Mesenchymal stem cell (in vitro differentiated cells and primary cell): Measurements from ENCODE around the gene IQUB.
A peak's percentile ranks its signal among the peaks of the same experiment; 100 is the strongest.
"Not testable (repeated sequence)": the region's sequence is repeated elsewhere in the genome, so short reads cannot be mapped to it uniquely, and the experiment has no call there.

Source experiments
- DNase-seq: peaks from one replicate; pipeline ENCODE4 v3.0.0-alpha.2; 2013
- H2AFZ ChIP-seq: one replicate; pipeline ENCODE4 v1.6.1; 2013; ENCODE audit warnings: low read depth, mild to moderate bottlenecking, control low read depth, inconsistent platforms, low read length, moderate library complexity
- H2AK5ac ChIP-seq: 2 replicates; pipeline ENCODE4 v1.6.1; 2013; ENCODE audit warnings: low read length, moderate library complexity, mild to moderate bottlenecking, inconsistent platforms; ENCODE audit not compliant: severe bottlenecking
- H2BK120ac ChIP-seq: one replicate; pipeline ENCODE4 v1.6.1; 2013; ENCODE audit warnings: low read depth, mild to moderate bottlenecking, inconsistent platforms, low read length, moderate library complexity
- H2BK12ac ChIP-seq, 2 experiments: one replicate each; pipeline ENCODE4 v1.6.1; 2013; ENCODE audit warnings: inconsistent platforms in 2 of 2, low read length in 2 of 2, mild to moderate bottlenecking in 2 of 2, moderate library complexity in 2 of 2, control low read depth in 1 of 2
- H2BK15ac ChIP-seq: one replicate; pipeline ENCODE4 v1.6.1; 2013; ENCODE audit warnings: mild to moderate bottlenecking, low read depth, inconsistent platforms; ENCODE audit not compliant: poor library complexity, severe bottlenecking
- H2BK5ac ChIP-seq: 2 replicates; pipeline ENCODE4 v1.6.1; 2013; ENCODE audit warnings: low read depth, mild to moderate bottlenecking, low read length, control low read depth, inconsistent platforms; ENCODE audit not compliant: poor library complexity, severe bottlenecking
- H3K14ac ChIP-seq, 2 experiments: one replicate each; pipeline ENCODE4 v1.6.1; 2013; ENCODE audit warnings: inconsistent platforms in 2 of 2, low read length in 2 of 2, control low read depth in 1 of 2, mild to moderate bottlenecking in 1 of 2, moderate library complexity in 1 of 2
- H3K18ac ChIP-seq, 2 experiments: one replicate each; pipeline ENCODE4 v1.6.1; 2013; ENCODE audit warnings: inconsistent platforms in 2 of 2, low read length in 2 of 2, control low read depth in 1 of 2, low read depth in 1 of 2, mild to moderate bottlenecking in 1 of 2
- H3K23ac ChIP-seq, 2 experiments: one replicate each; pipeline ENCODE4 v1.6.1; 2013; ENCODE audit warnings: inconsistent platforms in 2 of 2, low read length in 2 of 2, mild to moderate bottlenecking in 2 of 2, moderate library complexity in 2 of 2, control low read depth in 1 of 2
- H3K27ac ChIP-seq: 2 replicates; pipeline ENCODE4 v1.5.1; 2013; ENCODE audit warnings: mild to moderate bottlenecking, moderate library complexity, low read length, control low read depth, inconsistent platforms; ENCODE audit not compliant: poor library complexity, severe bottlenecking
- H3K27me3 ChIP-seq, 2 experiments: 2 replicates each; pipeline versions ENCODE4 v1.6.1 to v1.7.0; 2013; ENCODE audit warnings: low read length in 2 of 2, mild to moderate bottlenecking in 2 of 2, moderate library complexity in 2 of 2, control low read depth in 1 of 2, inconsistent platforms in 1 of 2; ENCODE audit not compliant: control insufficient read depth in 1 of 2, insufficient read depth in 1 of 2
- H3K36me3 ChIP-seq, 2 experiments: 2 replicates each; pipeline versions ENCODE4 v1.6.1 to v1.7.0; 2013; ENCODE audit warnings: low read length in 2 of 2, control low read depth in 1 of 2, inconsistent platforms in 1 of 2, low read depth in 1 of 2, mild to moderate bottlenecking in 1 of 2; ENCODE audit not compliant: insufficient read depth in 2 of 2, control insufficient read depth in 1 of 2
- H3K4ac ChIP-seq, 2 experiments: one replicate each; pipeline ENCODE4 v1.6.1; 2013; ENCODE audit warnings: inconsistent platforms in 2 of 2, low read length in 2 of 2, mild to moderate bottlenecking in 2 of 2, moderate library complexity in 2 of 2, control low read depth in 1 of 2, low read depth in 1 of 2
- H3K4me1 ChIP-seq: 2 replicates; pipeline ENCODE4 v1.6.1; 2013; ENCODE audit warnings: low read depth, low read length, control low read depth; ENCODE audit not compliant: control insufficient read depth, insufficient read depth
- H3K4me2 ChIP-seq: 2 replicates; pipeline ENCODE4 v1.6.1; 2013; ENCODE audit warnings: low read length, mild to moderate bottlenecking, inconsistent platforms; ENCODE audit not compliant: poor library complexity, severe bottlenecking
- H3K4me3 ChIP-seq, 2 experiments: 2 replicates each; pipeline versions ENCODE4 v1.5.1 to v1.7.0; 2013; ENCODE audit warnings: low read length in 2 of 2, mild to moderate bottlenecking in 2 of 2, control low read depth in 1 of 2, low read depth in 1 of 2; ENCODE audit not compliant: insufficient read depth in 1 of 2
- H3K79me1 ChIP-seq: replicated peaks from 2 replicates; pipeline ENCODE4 v1.6.1; 2013; ENCODE audit warnings: mild to moderate bottlenecking, control low read depth, low read length, inconsistent platforms; ENCODE audit not compliant: poor library complexity, severe bottlenecking
- H3K9ac ChIP-seq: 2 replicates; pipeline ENCODE4 v1.7.0; 2013; ENCODE audit warnings: mild to moderate bottlenecking, low read length, moderate library complexity
- H3K9me3 ChIP-seq: 2 replicates; pipeline ENCODE4 v1.7.0; 2013; ENCODE audit warnings: mild to moderate bottlenecking, low read length; ENCODE audit not compliant: control insufficient read depth
- H4K8ac ChIP-seq: one replicate; pipeline ENCODE4 v1.6.1; 2013; ENCODE audit warnings: inconsistent platforms, mild to moderate bottlenecking, low read length, moderate library complexity
- H4K91ac ChIP-seq: one replicate; pipeline ENCODE4 v1.6.1; 2013; ENCODE audit warnings: mild to moderate bottlenecking, low read length, inconsistent platforms
- WGBS: methylation state at CpG from one replicate; pipeline ENCODE4 v1.1.7; 2013; ENCODE audit warnings: mixed read lengths; 5-methylcytosine and 5-hydroxymethylcytosine counted together

IQUB gene

GRCh38 chr7:123532343-123532742 lies 2.1 kb downstream of the IQUB start:
- H2AK5ac ChIP-seq, H3K4me2 ChIP-seq, H3K14ac ChIP-seq, H2AFZ ChIP-seq, H4K91ac ChIP-seq, H2BK15ac ChIP-seq, H3K36me3 ChIP-seq, H3K27ac ChIP-seq, H3K23ac ChIP-seq, DNase-seq, H2BK5ac ChIP-seq, H2BK120ac ChIP-seq, H2BK12ac ChIP-seq, H4K8ac ChIP-seq, H3K79me1 ChIP-seq, H3K9me3 ChIP-seq, H3K4me1 ChIP-seq, H3K18ac ChIP-seq, H3K4ac ChIP-seq, H3K27me3 ChIP-seq: not testable (repeated sequence)
- 44% methylated on average over 2 of the region's 14 CpGs for WGBS
- Histone ChIP-seq H3K4me3 (peak overlapping the region in 1 of 2 experiments; percentile 95), H3K9ac (peak overlapping the region; percentile 34)

- not testable (repeated sequence) for H2BK120ac ChIP-seq, H3K18ac ChIP-seq, H2AFZ ChIP-seq, H2BK12ac ChIP-seq, H4K91ac ChIP-seq, H3K4me3 ChIP-seq, H4K8ac ChIP-seq, H3K14ac ChIP-seq, H3K4me1 ChIP-seq, H3K36me3 ChIP-seq, H3K27ac ChIP-seq, DNase-seq, H2BK5ac ChIP-seq, H2BK15ac ChIP-seq, H3K9me3 ChIP-seq, H2AK5ac ChIP-seq, H3K4me2 ChIP-seq, H3K4ac ChIP-seq, H3K79me1 ChIP-seq, H3K27me3 ChIP-seq, H3K9ac ChIP-seq, H3K23ac ChIP-seq
- WGBS = 98% methylated on average over 13 of the region's 13 CpGs
Measured at GRCh38 chr7:123530035-123530591, 4.3 kb downstream of the IQUB start.

- H3K18ac ChIP-seq = no peak overlapping the region
- H3K27me3 ChIP-seq = no peaks in the 10 kb centered on the region
- no peak overlapping the region for H3K23ac ChIP-seq
- no peaks in the 10 kb centered on the region for H3K4me1 ChIP-seq
- no peak overlapping the region for H3K4me2 ChIP-seq
- no CpG with 5 or more reads among the region's 5 CpGs for WGBS
- no peaks in the 10 kb centered on the region for H3K79me1 ChIP-seq
- no peaks in the 10 kb centered on the region for H3K36me3 ChIP-seq
- H3K9ac ChIP-seq = no peak overlapping the region
- no peak for DNase-seq
- H3K4me3 ChIP-seq = no peak overlapping the region
- no peak overlapping the region for H3K4ac ChIP-seq
- H2AFZ ChIP-seq = no peak overlapping the region
- no peak overlapping the region for H2BK15ac ChIP-seq
- H4K91ac ChIP-seq = no peak overlapping the region
- H3K9me3 ChIP-seq = no peaks in the 10 kb centered on the region
- H4K8ac ChIP-seq = no peak overlapping the region
- H2BK120ac ChIP-seq = no peak overlapping the region
- H3K14ac ChIP-seq = no peak overlapping the region
- no peak overlapping the region for H2AK5ac ChIP-seq
- no peak overlapping the region for H2BK5ac ChIP-seq
- no peak overlapping the region for H2BK12ac ChIP-seq
- no peak overlapping the region for H3K27ac ChIP-seq
Measured at GRCh38 chr7:123528265-123528664, 6.1 kb downstream of the IQUB start.

GRCh38 chr7:123527712-123528225 lies 6.6 kb downstream of the IQUB start:
- not testable (repeated sequence) for DNase-seq, H2BK120ac ChIP-seq, H3K4ac ChIP-seq, H2BK12ac ChIP-seq, H2AK5ac ChIP-seq, H3K4me1 ChIP-seq, H3K36me3 ChIP-seq, H3K14ac ChIP-seq, H3K4me2 ChIP-seq, H2BK15ac ChIP-seq, H3K18ac ChIP-seq, H3K9me3 ChIP-seq, H3K4me3 ChIP-seq, H4K8ac ChIP-seq, H3K23ac ChIP-seq, H4K91ac ChIP-seq, H3K9ac ChIP-seq, H3K27me3 ChIP-seq, H3K79me1 ChIP-seq, H2BK5ac ChIP-seq, H2AFZ ChIP-seq, H3K27ac ChIP-seq
- 60% methylated on average over 12 of the region's 24 CpGs for WGBS
